ENCODE results near the gene CLN6.
A peak's percentile ranks its signal among the peaks of the same experiment; 100 is the strongest.
"Not testable (repeated sequence)": the region's sequence is repeated elsewhere in the genome, so short reads cannot be mapped to it uniquely, and the experiment has no call there.

CLN6 gene

DNA sequence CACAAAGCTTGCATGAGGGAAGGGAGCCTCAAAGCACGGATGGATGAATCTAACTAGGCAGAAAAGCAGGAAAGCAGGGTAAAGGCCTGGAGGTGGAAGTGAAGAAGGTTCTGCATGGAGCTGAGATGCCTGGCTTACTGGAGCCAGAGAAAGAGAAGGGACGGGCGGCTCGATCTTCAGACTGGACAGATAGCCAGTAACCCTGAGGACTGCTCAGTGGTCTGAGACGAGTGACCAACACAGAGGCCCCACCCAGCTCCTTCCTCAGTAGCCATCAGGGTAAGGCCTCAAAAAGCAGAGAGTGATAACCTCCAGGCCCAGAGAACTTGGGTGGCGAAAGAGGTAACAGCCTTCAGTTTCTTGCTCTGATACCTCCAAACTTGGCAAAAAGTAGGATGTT is 6.4 kb downstream of the CLN6 start:
- DNase-seq (ENCODE audit: low read depth in 2 of 2) = no peak

DNA sequence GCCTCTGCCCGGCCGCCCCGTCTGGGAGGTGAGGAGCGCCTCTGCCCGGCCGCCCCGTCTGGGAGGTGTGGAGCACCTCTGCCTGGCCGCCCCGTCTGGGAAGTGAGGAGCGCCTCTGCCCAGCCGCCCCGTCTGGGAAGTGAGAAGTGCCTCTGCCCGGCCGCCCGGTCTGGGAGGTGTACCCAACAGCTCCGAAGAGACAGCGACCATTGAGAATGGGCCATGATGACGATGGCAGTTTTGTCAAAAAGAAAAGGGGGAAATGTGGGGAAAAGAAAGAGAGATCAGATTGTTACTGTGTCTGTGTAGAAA is 7.1 kb downstream of the CLN6 start:
- not testable (repeated sequence) for DNase-seq (ENCODE audit: low read depth in 2 of 2)

DNA sequence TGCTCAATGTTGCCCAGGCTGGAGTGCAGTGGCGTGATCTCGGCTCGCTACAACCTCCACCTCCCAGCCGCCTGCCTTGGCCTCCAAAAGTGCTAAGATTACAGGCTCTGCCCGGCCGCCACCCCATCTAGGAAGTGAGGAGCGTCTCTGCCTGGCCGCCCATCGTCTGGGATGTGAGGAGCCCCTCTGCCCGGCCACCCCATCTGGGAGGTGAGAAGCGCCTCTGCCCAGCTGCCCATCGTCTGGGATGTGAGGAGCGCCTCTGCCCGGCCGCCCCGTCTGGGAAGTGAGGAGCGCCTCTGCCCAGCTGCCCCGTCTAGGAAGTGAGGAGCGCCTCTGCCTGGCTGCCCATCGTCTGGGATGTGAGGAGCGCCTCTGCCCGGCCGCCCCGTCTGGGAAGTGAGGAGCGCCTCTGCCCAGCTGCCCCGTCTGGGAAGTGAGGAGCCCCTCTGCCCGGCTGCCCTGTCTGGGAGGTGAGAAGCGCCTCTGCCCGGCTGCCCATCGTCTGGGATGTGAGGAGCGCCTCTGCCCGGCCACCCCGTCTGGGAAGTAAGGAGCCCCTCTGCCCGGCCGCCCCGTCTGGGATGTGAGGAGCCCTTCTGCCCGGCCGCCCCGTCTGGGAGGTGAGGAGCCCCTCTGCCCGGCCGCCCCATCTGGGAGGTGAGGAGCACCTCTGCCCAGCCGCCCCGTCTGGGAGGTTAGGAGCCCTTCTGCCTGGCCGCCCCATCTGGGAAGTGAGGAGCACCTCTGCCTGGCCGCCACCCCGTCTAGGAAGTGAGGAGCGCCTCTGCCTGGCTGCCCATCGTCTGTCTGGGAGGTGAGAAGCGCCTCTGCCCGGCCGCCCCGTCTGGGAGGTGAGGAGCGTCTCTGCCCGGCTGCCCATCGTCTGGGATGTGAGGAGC is 7.7 kb downstream of the CLN6 start:
- not testable (repeated sequence) for DNase-seq (ENCODE audit: low read depth in 2 of 2)

DNA sequence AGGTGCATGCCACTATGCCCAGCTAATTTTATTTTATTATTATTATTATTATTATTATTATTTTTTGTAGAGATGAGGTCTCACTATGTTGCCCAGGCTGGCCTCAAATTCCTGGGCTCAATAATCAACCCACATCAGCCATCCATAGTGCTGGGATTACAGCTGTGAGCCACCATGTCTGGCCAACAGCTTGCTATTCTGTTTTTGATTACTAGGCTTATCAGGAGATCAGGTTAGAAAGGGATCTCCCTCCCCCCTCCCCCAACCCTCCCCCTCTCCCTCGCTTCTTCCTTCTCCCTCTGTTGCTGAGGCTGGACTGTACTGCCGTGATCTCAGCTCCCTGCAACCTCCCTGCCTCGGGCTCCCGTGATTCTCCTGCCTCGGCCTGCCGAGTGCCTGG is 8.6 kb downstream of the CLN6 start:
- no peak for DNase-seq (ENCODE audit: low read depth in 2 of 2)

DNA sequence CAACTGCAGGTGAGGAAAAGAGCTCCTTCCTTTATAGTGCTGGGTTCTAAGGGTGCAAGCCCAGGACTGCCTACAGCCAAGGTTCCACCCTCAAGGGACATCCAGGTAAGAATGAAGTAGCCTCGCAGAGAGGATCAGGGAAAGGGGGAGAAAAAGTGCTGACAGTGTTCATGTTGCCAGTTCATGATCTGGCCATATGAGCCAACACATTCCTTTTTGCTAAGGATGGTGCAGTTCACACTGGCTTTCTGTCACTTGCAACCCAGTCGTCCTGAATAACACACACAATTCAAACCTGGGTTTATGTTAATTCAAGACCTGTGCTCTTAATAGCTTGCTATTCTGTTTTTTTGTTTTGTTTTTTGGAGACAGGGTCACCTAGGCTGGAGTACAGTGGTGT is 9.0 kb downstream of the CLN6 start:
- no peak for DNase-seq (ENCODE audit: low read depth in 2 of 2)

DNA sequence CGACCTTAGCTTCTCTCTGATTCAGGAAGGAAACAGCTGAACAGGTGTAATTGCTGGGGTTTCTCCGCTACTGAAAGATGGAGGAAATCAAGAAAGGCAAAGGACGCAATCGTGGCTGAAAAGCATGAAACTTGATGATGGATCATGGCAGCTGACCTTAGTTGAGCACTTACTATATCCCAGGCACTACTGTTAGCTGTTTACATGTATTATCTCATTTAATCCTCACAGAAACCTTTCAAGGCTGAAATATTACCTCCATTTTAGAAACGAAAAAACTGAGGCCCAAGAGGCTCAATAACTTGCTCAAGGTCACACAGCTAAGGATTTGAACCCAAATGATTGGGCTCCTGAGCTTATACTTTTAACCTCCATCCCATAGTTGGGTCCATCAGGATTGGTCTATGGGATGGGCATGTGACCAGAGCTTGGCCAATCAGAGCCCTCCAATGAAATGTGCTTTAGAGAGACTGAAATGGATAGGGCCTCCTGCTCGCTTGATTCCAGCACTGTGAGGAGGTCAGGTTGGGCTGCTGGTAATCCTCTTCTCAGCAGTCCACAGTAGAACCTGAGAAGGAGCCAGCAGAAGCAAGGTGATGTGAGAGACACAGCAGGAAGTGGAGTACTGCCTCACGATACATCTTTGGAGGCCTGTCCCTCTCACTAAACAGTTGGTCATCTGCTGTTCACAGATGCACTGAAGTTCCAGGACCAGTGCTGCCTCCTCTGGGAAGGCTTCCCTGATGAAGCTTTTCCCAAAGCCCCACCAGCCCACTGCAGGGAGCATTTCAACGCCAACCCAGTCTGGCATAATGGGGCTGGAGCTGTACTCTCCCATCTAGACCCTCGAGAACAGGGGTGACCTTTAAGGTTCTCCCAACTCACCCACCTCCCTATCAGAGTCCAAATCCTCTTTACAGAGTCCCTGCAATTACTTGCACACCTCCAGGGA is 10.4 kb downstream of the CLN6 start:
- no peak for DNase-seq (ENCODE audit: low read depth in 2 of 2)

DNA sequence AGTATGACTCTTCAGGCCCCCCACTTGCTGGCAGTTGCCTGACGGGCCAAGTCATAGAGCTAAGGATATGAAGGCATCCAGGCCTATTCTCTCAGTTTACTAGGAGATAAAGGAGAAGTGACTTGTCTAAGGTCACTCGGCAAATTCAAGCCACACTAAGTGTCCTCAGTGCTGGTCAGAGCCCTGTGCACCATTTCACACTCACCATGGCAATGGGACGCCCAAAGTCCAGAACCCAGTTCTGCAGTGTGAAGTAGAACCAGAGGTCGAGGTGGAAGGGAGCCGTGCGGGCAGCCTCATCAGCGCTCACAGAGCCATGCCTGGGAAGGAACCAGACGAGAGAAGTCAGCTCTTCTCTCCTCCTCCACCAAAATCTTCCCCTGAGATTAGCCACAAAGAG is 11.2 kb downstream of the CLN6 start:
- no peak for DNase-seq (ENCODE audit: low read depth in 2 of 2)

DNA sequence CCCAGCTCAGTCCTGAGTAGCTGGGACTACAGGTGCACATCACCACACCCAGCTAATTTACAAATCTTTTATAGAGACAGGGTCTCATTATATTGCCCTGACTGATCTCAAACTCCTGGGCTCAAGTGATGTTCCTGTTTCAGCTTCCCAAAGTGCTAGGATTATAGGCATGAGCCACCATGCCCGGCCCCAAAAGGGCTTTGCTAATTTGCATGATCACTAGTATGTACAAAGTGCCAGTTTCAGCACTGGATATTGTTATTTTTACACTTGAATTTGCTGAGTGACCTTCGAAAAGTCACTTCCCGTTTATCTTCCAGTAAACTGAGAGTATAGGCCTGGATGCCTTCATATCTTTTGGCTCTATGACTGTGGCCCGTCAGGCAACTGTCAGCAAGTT is 12.2 kb downstream of the CLN6 start:
- DNase-seq (ENCODE audit: low read depth in 2 of 2) = no peak

DNA sequence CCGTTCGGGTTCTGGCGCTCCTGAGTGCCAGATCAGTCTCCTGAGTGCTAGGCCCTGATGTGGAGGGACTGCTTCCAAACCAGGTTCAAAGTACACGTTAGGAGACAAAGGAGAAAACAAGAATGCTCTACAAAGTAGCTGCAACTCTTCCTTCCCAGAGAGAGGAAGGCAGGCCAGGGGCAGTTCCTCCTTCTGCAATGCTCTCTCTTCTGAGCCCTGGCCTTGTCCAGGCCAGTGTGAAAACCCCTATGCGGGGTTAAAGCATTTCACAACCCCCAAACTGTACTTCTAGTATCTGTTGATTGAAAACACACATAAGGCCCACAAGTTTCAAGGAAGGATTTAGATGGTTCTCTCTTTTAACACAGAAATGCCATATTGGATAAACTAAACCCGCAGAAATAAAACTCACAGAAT is 14.7 kb downstream of the CLN6 start:
- DNase-seq (ENCODE audit: low read depth in 2 of 2) = no peak

DNA sequence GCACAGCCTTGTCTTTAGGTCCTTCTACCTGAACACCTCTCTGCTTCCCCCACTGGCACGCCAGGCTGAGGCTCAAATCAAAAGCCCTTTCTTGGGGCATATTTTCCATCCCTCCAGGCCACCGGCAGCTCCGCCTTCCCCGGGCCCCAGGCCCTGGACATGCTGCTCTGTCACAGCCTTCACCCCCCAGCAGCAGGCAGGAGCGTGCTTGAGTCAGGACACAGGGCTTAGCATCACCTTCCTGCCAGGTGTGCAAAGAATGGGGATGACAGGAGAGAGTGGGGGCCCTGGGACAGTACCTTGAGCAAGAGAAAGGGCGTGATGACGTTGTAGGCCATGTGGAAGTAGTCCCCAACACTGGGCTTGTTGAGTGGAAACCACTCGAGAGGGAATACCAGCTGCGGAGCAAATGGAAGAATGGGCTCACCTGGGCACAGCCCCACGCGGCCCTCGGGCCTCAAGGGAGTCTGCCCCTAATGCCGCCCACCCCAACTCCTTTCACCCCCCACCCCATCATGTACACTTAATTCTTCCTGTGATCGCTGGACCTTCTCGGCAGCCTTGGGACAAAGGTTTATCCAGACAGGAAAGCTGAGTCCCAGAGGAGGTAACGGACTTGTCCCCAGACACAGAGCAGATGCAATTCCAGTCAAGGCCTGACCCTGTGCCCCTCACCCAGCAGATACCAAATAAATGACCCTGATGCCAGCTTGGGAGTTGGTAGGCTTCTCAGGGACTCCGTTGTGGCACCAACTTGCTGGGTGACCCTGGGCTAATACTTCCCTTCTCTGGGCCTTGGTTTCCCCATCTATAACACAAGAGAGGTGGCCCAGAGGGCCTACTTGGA is 15.3 kb downstream of the CLN6 start:
- no peak for DNase-seq (ENCODE audit: low read depth in 2 of 2)

DNA sequence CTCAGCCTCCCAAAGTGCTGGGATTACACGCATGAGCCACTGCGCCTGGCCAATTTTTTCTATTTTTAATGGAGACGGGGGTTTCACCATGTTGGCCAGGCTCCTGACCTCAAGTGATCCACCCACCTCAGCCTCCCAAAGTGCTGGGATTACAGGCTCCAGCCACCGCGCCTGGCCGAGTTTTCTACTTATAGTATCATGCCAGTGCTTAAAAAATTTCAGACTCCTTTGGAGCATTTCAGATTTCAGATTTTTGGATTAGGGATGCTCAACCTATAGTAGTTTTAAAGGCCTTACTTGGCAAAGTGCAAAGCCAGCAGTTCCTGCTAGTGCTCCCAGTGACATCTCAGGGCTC is 16.1 kb downstream of the CLN6 start:
- DNase-seq (ENCODE audit: low read depth in 2 of 2) = not testable (repeated sequence)

DNA sequence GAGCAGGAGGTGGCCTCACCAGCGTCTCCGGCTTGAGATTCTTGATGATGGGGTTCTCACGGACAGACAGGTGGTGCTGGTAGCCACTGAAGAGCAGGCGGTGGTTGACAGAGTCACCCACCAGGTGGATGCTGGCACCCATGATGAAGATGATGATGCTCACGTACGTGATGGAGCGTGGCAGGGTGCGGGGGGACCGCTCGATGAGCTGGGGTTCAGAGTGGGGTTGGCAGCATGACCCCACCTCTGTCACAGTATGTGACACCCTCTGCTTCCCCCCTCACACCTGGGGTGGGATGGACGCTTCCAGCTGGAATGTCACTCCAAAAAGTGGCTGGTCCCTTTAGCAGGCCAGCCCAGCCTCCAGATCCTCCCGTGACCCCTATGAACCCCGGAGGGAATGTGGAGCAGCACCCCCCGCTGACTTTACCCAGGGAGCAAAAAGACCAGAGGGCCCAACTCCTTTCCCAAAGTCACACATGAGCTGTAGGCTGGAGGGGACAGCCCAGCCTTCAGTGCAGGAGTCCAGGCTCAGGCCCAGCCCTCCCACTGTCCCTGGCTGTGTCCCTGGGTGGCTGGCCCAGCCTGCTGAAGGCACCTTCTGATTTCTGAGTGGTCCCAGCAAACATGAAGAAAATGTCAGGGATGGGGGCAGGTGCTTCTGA is 17.7 kb downstream of the CLN6 start:
- no peak for DNase-seq (ENCODE audit: low read depth in 2 of 2)

DNA sequence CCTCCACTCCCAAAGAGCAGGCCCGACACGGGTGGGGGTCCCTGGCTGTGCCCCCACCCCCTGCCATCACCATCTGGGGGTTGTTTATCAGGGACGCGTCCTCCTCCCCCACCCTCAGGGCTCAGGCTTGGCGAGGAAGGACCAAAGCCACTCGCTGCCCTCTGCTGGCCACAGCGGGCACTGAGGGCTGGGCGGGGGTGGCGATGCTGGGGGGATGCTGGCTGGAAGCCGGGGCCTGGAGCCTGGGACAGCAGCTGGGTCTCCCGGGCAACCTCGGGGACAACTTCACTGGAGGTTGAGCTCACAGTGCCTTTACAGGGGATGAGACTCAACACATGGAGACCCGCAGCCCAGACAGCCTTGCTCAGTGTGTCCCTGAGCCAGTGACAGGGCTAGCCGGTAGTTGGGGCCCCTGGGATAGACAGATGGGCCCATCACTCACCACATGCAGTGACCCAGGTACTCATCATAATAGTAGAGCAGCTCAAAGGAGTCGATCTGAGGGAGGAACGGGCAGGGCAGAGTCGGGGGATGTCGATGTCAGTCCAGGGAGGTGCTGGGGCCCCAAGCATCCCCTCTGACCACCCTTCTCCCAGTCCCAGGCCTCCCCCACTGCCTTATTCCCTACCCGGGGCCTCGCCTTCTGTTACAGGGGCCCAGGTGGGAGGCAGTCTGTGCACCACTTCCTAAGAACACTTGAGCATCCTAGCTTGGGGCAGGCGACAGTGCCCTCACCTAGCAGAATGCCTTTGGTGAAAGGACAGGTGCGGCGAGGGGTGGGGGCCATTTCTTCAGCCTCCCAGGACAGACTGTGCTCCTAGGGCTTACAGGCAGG is 18.5 kb downstream of the CLN6 start:
- peak; percentile 11 to 36 for DNase-seq (ENCODE audit: low read depth in 2 of 2)

DNA sequence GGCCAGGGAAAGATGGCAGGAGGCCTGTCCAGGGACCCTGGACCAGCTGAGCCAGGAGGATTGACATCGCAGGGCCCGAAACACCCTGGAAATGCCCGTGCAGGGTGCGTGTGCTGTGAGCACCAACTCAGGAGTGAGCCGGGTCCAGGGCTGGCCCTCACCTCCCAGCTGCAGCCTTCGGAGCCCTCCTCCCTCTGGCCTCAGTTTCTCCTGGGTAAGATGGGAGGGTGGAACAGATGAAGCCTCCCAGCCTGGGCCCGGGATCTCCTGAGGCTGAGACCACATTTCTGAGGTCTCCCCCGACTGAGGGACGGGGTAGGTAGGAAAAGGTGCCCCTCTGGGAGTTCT is 19.1 kb downstream of the CLN6 start:
- DNase-seq (ENCODE audit: low read depth in 2 of 2) = no peak

DNA sequence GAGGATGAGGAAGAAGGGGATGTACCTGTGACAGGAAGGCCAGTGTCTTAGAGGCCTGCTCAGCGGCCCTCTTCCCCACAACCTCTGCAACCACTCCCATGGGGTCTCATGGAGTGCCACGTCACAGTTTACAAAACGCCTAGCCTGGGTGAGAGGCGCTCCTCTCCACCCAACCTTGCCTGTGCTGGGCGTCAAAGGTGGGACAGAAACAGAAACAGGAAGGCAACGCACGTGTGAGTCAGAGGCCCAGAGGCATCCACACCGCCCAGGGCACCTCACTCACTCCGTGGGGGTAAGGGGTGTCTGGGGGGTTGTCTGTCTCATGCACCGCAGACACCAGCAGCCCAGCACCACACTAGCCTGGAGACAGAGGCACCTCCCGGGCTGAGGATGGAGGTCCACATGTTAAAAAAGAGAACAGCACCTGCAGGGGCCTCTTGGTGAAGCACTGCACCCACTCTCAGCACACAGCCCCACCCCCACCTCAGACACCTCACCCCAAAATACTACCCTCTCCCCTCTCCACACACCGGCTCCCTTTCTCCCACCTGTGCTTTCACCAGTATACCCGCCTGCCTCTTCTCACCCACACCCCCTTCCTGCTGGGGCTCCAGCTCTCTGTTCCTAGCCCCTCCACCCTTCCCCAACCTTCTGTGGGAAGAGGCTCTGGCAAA is 19.7 kb downstream of the CLN6 start:
- DNase-seq (ENCODE audit: low read depth in 2 of 2) = no peak

DNA sequence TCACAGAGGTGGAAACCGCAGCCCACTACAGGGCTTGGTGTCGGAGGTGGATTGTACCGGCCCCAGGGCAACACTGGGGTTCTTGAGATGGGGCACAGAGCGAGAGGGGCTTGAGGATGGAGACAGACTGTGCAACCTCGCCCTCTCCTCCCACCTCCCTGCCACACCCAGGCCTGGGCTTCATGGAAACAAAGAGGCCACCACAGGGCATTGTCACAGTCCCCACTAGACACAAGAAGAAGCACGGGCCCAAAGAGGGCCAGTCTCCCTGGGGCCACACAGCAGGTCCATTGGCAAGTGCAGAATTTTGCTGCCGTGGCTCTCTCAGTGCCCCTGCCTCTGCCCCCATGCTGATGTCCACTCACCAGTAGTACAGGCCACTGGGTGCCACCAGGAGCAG is 20.3 kb downstream of the CLN6 start:
- no peak for DNase-seq (ENCODE audit: low read depth in 2 of 2)

DNA sequence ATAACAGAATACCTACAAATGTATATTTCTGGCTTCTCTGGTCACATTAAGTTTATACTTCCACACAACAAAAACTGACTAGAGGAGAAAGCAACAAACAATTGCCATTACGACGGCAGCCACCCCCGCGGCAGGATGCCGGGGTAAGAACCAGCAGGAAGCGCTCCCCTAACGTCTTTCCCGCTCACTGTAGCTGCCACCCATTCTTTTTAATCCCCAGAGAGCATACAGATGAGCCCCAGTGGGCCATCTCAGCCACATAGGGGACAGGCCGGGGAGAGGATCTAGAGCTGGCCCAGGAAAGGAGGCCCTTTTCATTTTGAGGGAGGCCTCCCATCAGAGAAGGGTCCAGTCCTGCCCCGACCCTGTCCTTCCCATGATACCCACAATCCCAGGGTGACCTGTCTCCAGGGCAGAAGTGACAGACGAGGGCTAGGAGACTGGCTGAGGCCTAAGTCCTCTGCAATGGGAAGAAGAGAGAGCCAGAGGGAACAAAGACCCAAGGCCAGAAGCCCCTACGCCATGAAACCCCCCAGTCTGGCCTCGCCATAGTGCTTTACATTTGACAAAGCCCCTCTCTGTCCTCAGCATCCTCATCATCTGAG is 20.8 kb downstream of the CLN6 start:
- DNase-seq (ENCODE audit: low read depth in 2 of 2) = no peak

DNA sequence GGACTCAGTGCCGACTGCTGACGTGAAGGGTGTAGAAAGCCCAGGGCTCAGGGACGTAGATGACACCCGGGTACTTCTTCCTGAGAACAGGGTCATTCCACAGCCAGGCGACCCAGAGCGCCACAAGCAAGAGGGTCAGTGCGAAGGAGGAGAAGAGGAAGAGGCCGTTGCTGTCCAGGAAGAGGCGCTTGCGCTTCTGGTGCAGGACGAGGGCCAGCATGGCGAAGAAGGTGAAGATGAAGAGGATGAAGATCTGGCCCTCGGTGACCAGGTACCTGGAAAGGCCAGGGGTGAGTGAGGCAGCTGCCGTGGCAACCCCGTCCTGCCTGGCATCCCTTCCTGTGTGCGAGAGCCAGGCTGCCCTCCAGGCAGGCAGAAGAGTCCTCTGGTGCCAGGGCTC is 21.4 kb downstream of the CLN6 start:
- DNase-seq (ENCODE audit: low read depth in 2 of 2) = no peak

DNA sequence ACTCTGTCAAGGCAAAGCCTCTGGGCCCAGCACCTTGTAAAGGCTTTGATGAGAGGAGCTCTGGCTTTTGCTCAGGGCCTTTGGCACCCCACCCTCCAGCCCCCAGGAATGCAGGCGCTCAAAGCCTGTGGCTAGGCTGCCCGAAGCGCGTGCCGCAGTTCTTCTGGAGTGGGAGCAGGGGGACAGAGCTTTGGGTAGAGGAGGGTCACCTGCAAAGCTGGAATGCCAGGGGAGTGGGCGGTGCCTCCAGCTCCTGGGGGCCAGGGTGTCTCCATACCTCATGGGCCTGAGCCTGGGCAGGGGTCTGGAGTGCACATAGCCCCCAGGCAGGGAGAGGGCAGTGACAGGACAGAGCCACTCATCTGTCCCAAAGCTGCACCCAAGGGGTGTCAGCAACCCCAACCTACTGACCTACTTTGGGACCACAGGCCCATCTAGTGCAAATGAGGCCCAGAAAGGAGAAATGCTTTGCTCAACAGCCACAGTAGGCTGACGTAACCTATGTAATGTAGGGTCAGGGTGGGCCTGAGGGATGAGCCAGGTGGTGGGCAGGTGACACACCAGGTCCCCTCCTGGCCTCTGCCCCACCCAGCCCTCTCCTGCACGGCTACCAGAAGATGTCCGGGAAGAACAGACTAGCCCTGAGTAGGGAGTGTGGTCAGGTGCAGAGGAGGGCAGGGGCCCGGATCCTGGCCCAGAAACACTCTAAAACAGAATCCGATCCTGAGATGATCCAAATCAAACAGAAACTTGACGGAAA is 22.2 kb downstream of the CLN6 start:
- DNase-seq (ENCODE audit: low read depth in 2 of 2) = no peak
